ENCODE data around the gene ARID1A.
A peak's percentile ranks its signal among the peaks of the same experiment; 100 is the strongest.

- TF ChIP-seq CTCF (IDR thresholded peaks at IDR 0.05; ENCODE audit: borderline replicate concordance, extremely low read depth, low read length, poor library complexity, severe bottlenecking) (peak; percentile 4), EZH2 (IDR thresholded peaks at IDR 0.05; ENCODE audit: borderline replicate concordance, low read depth, low read length, severe bottlenecking) (no peak)
Measured at GRCh38 chr1:26696654-26697430, 1.0 kb downstream of the ARID1A start.
